Peyer's patch (tissue), 4 donors: ENCODE results near the gene IRF9. TPM values are rescaled to one million over a fixed set of nuclear protein-coding genes. Genes with fewer than 3 reads are reported as not detected.

Source experiments
- DNase-seq, 3 donors: peaks; one replicate each; pipeline ENCODE4 v3.0.0-alpha.2; 2017 to 2019
- H3K27ac ChIP-seq, 4 donors: fragments of 200-600 bp; sonication (generic); one replicate each; pipeline ENCODE4 v1.5.1; 2016 to 2019
- H3K27me3 ChIP-seq, 2 donors: fragments of 200-600 bp; sonication (generic); one replicate each; pipeline ENCODE4 v1.5.1; 2019
- H3K36me3 ChIP-seq, 3 donors: fragments of 200-600 bp; sonication (generic); one replicate each; pipeline ENCODE4 v1.5.1; 2016 to 2019
- H3K4me1 ChIP-seq, 4 donors: fragments of 200-600 bp; sonication (generic); one replicate each; pipeline ENCODE4 v1.5.1; 2016 to 2019
- H3K4me3 ChIP-seq, 4 donors: fragments of 200-600 bp; sonication (generic); 1 replicate in 3 of 4; 2 replicates in 1 of 4; pipeline ENCODE4 v1.5.1; 2016 to 2019; ENCODE audit warnings: mild to moderate bottlenecking in 1 of 4
- H3K9me3 ChIP-seq, 4 donors: fragments of 200-600 bp; sonication (generic); one replicate each; pipeline ENCODE4 v1.5.1; 2016 to 2019; ENCODE audit warnings: mild to moderate bottlenecking in 1 of 4
- POLR2A ChIP-seq, 2 donors: fragments of 450-650 bp; IDR thresholded peaks; one replicate each; pipeline ENCODE4 v1.5.1; 2017; ENCODE audit warnings: antibody characterized with exemption in 2 of 2, mild to moderate bottlenecking in 2 of 2, moderate library complexity in 2 of 2
- total RNA-seq, 4 donors: library from RNA; depleted of rRNA; stranded (reverse); fragments of >200 nt; gene quantifications; one replicate each; pipeline ENCODE4 v1.1.0, GENCODE V29; 2016
- TF ChIP-seq, protein P1 (sequence below), 6 experiments: fragments of 450-650 bp in 4 of 6; fragments of 200-600 bp in 2 of 6; sonication (generic) in 1 of 6; IDR thresholded peaks; one replicate each; pipeline ENCODE4 v1.5.1; 2017 to 2019; ENCODE audit warnings: antibody characterized with exemption in 6 of 6, mild to moderate bottlenecking in 3 of 6, moderate library complexity in 1 of 6

IRF9 gene
- total RNA-seq, 4 donors from 2014 or later: 64.1 to 219 (median 80.8) TPM

DNA sequence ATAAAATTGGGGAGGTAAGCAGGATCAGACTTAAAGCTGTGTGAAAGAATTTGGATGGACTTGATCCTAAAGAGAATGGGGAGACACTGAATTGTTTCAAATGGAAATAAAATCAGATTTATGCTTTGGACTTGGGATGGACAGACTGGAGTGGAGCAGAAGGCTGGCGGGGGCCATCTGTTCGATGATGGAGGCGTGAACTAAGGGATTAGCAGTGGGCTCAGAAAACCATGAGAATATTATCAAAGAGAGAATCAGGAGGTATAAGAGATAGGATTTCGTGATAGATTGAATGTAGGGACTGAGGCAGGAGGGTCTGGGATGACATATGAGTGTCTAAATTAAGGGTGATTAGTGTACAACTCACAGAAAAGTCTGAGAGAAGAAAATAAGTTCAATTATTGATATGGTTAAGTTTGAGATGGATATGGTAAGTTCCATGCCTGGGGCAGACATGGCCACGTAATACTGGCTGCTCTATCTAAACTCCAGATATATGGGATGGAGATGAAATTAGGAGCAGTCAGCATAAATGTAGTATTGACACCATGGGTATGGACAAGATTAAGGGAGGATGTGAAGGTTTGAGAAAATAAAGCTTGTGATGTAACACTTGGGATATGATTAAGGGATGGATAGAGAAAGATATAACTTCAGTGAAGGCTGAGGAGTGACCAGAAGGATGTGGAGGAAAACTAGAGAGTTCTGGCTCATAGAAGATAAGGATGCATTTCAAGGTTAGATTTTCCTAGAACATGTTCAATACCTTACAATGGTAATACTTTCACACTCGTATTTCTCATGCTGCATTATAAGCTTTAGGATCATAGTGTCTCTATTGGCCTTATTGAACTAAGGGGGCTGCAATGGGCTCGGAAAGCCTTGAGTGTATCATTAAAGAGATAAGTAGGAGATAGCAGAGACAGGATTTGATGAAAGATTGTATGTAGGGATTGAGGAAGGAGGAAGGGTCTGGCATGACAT, 43.4 kb downstream of the IRF9 start:
- no peak overlapping the region for H3K4me3 ChIP-seq
- DNase-seq: no peak
- H3K36me3 ChIP-seq: peaks cover 0 to 66% (median 0%) of the 10 kb centered on the region in 3 donors
- TF ChIP-seq, protein P1, sequence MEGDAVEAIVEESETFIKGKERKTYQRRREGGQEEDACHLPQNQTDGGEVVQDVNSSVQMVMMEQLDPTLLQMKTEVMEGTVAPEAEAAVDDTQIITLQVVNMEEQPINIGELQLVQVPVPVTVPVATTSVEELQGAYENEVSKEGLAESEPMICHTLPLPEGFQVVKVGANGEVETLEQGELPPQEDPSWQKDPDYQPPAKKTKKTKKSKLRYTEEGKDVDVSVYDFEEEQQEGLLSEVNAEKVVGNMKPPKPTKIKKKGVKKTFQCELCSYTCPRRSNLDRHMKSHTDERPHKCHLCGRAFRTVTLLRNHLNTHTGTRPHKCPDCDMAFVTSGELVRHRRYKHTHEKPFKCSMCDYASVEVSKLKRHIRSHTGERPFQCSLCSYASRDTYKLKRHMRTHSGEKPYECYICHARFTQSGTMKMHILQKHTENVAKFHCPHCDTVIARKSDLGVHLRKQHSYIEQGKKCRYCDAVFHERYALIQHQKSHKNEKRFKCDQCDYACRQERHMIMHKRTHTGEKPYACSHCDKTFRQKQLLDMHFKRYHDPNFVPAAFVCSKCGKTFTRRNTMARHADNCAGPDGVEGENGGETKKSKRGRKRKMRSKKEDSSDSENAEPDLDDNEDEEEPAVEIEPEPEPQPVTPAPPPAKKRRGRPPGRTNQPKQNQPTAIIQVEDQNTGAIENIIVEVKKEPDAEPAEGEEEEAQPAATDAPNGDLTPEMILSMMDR (IDR thresholded peaks at IDR 0.05): no peak
- no peak for TF ChIP-seq POLR2A (IDR thresholded peaks at IDR 0.05)
- no peak overlapping the region for H3K27ac ChIP-seq
- no peaks in the 10 kb centered on the region for H3K27me3 ChIP-seq
- no peaks in the 10 kb centered on the region for H3K4me1 ChIP-seq
- H3K9me3 ChIP-seq: no peaks in the 10 kb centered on the region

DNA sequence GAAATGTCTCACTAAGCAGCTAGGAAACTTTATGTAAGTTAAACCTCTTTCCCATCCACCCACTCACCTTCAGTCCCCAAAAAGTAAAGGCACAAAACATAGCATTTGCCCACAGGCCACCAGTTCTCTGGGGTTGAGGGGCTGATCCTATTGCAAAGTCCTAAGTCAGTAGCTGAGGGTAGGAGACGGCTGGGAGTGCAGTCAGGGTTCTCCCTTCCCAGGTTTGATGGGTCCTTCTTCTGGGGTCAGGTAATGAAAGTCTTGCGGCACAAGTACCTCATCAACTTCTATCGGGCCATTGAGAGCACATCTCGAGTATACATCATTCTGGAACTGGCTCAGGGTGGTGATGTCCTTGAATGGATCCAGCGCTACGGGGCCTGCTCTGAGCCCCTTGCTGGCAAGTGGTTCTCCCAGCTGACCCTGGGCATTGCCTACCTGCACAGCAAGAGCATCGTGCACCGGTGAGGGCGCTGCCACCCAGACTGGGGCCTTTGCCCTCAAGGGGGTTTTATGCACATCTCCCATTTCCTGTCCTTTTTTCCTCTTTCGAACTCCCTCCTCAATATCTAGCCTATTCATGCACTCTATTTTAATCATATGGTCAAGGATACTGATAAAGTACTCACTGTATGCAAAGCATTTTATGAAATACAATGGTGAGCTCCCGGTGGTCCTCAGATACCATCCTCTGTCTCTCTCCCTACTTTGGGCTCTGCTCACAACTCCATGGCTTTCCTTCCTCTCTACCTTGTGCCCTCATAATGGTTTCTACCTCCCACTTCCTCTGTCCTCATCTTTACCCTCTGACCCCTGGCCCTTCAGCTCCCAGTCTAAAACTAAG, 45.4 kb downstream of the IRF9 start:
- H3K27ac ChIP-seq: no peak overlapping the region
- H3K4me3 ChIP-seq: no peak overlapping the region
- no peak for DNase-seq
- no peaks in the 10 kb centered on the region for H3K9me3 ChIP-seq
- peaks cover 0 to 75% (median 0%) of the 10 kb centered on the region in 3 donors for H3K36me3 ChIP-seq
- H3K4me1 ChIP-seq: no peaks in the 10 kb centered on the region
- no peaks in the 10 kb centered on the region for H3K27me3 ChIP-seq
- TF ChIP-seq, protein P1 (IDR thresholded peaks at IDR 0.05): no peak
- no peak for TF ChIP-seq POLR2A (IDR thresholded peaks at IDR 0.05)

DNA sequence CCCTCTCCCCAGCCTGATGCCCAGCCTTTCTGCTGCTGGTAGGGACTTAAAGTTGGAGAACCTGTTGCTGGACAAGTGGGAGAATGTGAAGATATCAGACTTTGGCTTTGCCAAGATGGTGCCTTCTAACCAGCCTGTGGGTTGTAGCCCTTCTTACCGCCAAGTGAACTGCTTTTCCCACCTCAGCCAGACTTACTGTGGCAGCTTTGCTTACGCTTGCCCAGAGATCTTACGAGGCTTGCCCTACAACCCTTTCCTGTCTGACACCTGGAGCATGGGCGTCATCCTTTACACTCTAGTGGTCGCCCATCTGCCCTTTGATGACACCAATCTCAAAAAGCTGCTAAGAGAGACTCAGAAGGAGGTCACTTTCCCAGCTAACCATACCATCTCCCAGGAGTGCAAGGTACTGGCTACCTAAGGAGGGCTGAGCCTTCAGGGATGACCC, 46.1 kb downstream of the IRF9 start:
- Histone ChIP-seq H3K4me3 (no peak overlapping the region), H3K36me3 (peaks cover 0 to 72% (median 0%) of the 10 kb centered on the region in 3 donors)
- DNase-seq: no peak

DNA sequence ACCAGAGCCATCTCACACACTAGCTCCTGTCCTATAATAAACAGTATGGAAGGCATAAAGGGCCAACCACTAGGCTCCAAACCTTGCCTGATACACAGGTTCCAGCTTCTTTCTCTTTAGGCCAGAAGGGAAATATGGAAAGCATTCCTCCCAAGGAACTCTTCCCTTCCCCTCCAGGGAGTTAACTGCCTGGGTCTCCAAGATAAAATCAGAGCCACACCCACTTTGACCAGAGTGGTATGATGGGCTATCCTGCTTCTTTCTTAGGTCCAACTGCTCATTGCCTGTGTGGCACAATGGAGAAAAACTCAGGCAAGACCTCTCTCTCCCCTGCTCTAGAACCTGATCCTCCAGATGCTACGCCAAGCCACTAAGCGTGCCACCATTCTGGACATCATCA, 46.6 kb downstream of the IRF9 start:
- TF ChIP-seq, protein P1 (IDR thresholded peaks at IDR 0.05): no peak
- no peak for TF ChIP-seq POLR2A (IDR thresholded peaks at IDR 0.05)
- Histone ChIP-seq H3K9me3 (no peaks in the 10 kb centered on the region), H3K4me3 (no peak overlapping the region), H3K36me3 (peaks cover 0 to 67% (median 0%) of the 10 kb centered on the region in 3 donors), H3K27me3 (no peaks in the 10 kb centered on the region), H3K4me1 (peaks cover 0 to 10% (median 0%) of the 10 kb centered on the region in 4 donors), H3K27ac (no peak overlapping the region)
- DNase-seq: no peak

More for the DNA sequence above, 46.1 kb downstream of the IRF9 start:
- Histone ChIP-seq H3K4me1 (peaks cover 0 to 5% (median 0%) of the 10 kb centered on the region in 4 donors), H3K27me3 (no peaks in the 10 kb centered on the region), H3K27ac (no peak overlapping the region), H3K9me3 (no peaks in the 10 kb centered on the region)
- TF ChIP-seq POLR2A (IDR thresholded peaks at IDR 0.05): no peak
- TF ChIP-seq, protein P1 (IDR thresholded peaks at IDR 0.05): no peak

DNA sequence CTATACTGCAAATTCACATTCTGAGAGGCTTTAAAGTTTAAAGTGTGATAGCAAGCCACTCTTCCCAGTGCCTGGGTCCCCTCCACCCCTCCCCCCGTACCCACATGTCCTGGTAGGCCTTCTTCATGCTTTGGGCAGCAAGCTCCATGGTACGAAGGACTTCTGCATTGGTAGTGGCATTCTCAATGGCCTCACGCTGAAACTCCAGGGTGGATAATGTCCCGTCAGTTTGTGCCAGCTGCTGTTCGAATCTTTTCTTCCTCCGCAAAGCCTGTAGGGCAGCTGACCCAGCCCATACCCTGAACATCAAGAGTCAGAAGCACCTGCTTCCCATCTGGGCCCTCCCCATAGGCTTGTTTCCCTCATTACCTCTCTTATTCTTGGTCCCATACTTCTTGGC, 50.2 kb downstream of the IRF9 start:
- TF ChIP-seq, protein P1 (IDR thresholded peaks at IDR 0.05): no peak
- TF ChIP-seq POLR2A (IDR thresholded peaks at IDR 0.05): no peak
- Histone ChIP-seq H3K9me3 (no peaks in the 10 kb centered on the region), H3K36me3 (peaks cover 0 to 51% (median 0%) of the 10 kb centered on the region in 3 donors), H3K4me1 (peaks cover 0 to 22% (median 2%) of the 10 kb centered on the region in 4 donors), H3K27ac (no peak overlapping the region), H3K4me3 (no peak overlapping the region), H3K27me3 (no peaks in the 10 kb centered on the region)
- no peak for DNase-seq
